Measurements from ENCODE around the gene PPAN. TPM values are rescaled to one million over a fixed set of nuclear protein-coding genes. Genes with fewer than 3 reads are reported as not detected.

The PPAN gene
- total RNA-seq, 1 experiment from 2014 or later, result 63.3 TPM

- Histone ChIP-seq H3K27me3 (ENCODE audit: control insufficient read depth, insufficient read depth, low read length) (no peaks in the 10 kb centered on the region), H3K27ac (ENCODE audit: low read length) (no peak overlapping the region), H3K9me3 (ENCODE audit: control insufficient read depth, insufficient read depth, low read depth, low read length) (no peaks in the 10 kb centered on the region), H3K4me3 (ENCODE audit: low read depth in 2 of 2, low read length in 2 of 2) (no peak overlapping the region), H3K4me1 (ENCODE audit: control insufficient read depth, insufficient read depth, low read length) (no peaks in the 10 kb centered on the region), H3K36me3 (ENCODE audit: control insufficient read depth, insufficient read depth, low read length) (no peaks in the 10 kb centered on the region)
- intact Hi-C loops (cut with micrococcal nuclease; ENCODE audit: unreplicated experiment) (no loop called here), in situ Hi-C loops (cut with HindIII; ENCODE audit: low pct_unique_long_range_greater_than_20kb, low sequenced_read_pairs) (no loop called here)
- ChIA-PET POLR2A (no interaction called here), CTCF (no interaction called here)
- ATAC-seq (no peak), DNase-seq (ENCODE audit: low read depth, low spot score) (no peak)
- no peak for TF ChIP-seq SIN3A (IDR thresholded peaks at IDR 0.05; ENCODE audit: borderline replicate concordance, insufficient read depth, low read depth, low read length)
- no peak for TF ChIP-seq REST (IDR thresholded peaks at IDR 0.05; ENCODE audit: insufficient read depth in 1 of 2, low read depth in 2 of 2, low read length in 1 of 2)
- TF ChIP-seq TCF7L2 (IDR thresholded peaks at IDR 0.05; ENCODE audit: low read depth, low read length), result no peak
- no peak for TF ChIP-seq POLR2AphosphoS5 (IDR thresholded peaks at IDR 0.05; ENCODE audit: low read depth, low read length)
- no peak for TF ChIP-seq CTCF (IDR thresholded peaks at IDR 0.05)
- no TSS peak for BruUV-seq (replicated peaks)
Measured at GRCh38 chr19:10070730-10071446, 35.3 kb upstream of the PPAN start.

GRCh38 chr19:10074153-10074552, 32.0 kb upstream of the PPAN start:
- no peak for DNase-seq (ENCODE audit: low read depth, low spot score)
- Histone ChIP-seq H3K36me3 (ENCODE audit: control insufficient read depth, insufficient read depth, low read length) (no peaks in the 10 kb centered on the region), H3K9me3 (ENCODE audit: control insufficient read depth, insufficient read depth, low read depth, low read length) (no peaks in the 10 kb centered on the region), H3K27me3 (ENCODE audit: control insufficient read depth, insufficient read depth, low read length) (no peaks in the 10 kb centered on the region), H3K4me1 (ENCODE audit: control insufficient read depth, insufficient read depth, low read length) (no peaks in the 10 kb centered on the region), H3K4me3 (ENCODE audit: low read depth in 2 of 2, low read length in 2 of 2) (no peak overlapping the region), H3K27ac (ENCODE audit: low read length) (no peak overlapping the region)
- ATAC-seq, result peak; percentile 71
- TF ChIP-seq POLR2AphosphoS5 (IDR thresholded peaks at IDR 0.05; ENCODE audit: low read depth, low read length) (no peak), REST (IDR thresholded peaks at IDR 0.05; ENCODE audit: insufficient read depth in 1 of 2, low read depth in 2 of 2, low read length in 1 of 2) (no peak), SIN3A (IDR thresholded peaks at IDR 0.05; ENCODE audit: borderline replicate concordance, insufficient read depth, low read depth, low read length) (no peak), TCF7L2 (IDR thresholded peaks at IDR 0.05; ENCODE audit: low read depth, low read length) (no peak), CTCF (IDR thresholded peaks at IDR 0.05) (peak; percentile 66; the same call in 1 of the 2 replicates)
- BruUV-seq (replicated peaks), result no TSS peak
- ChIA-PET CTCF (interaction anchor here (0.6 kb wide), 1 partner anchor 142 kb away, joined by 3 read pairs; no protein-coding TSS in a partner anchor), POLR2A (no interaction called here)
- in situ Hi-C loops (cut with HindIII; ENCODE audit: low pct_unique_long_range_greater_than_20kb, low sequenced_read_pairs) (no loop called here), intact Hi-C loops (cut with micrococcal nuclease; ENCODE audit: unreplicated experiment) (no loop called here)
